Upper lobe of right lung (tissue), 1 donor: Measurements from ENCODE around the gene ST8SIA5. TPM values are rescaled to one million over a fixed set of nuclear protein-coding genes. Genes with fewer than 3 reads are reported as not detected.

ENCODE experiments used
- ATAC-seq: fragments of 200-7000 bp; cut with Tn5 transposase; one replicate; pipeline ENCODE4 v1.9.1; 2020; ENCODE audit warnings: mild to moderate bottlenecking, moderate library complexity
- DNase-seq: peaks from one replicate; pipeline ENCODE4 v3.0.0-alpha.2; 2020
- H3K27ac ChIP-seq: fragments of 200-600 bp; one replicate; pipeline ENCODE4 v1.8.0; 2022
- H3K27me3 ChIP-seq: fragments of 200-600 bp; one replicate; pipeline ENCODE4 v1.8.0; 2022; ENCODE audit warnings: mild to moderate bottlenecking
- H3K36me3 ChIP-seq: fragments of 200-600 bp; one replicate; pipeline ENCODE4 v1.8.0; 2022
- H3K4me1 ChIP-seq: fragments of 200-600 bp; one replicate; pipeline ENCODE4 v1.8.0; 2022
- H3K4me3 ChIP-seq: fragments of 200-600 bp; one replicate; pipeline ENCODE4 v1.8.0; 2022; ENCODE audit warnings: mild to moderate bottlenecking
- H3K9me3 ChIP-seq: fragments of 200-600 bp; one replicate; pipeline ENCODE4 v1.8.0; 2022
- CTCF ChIP-seq: fragments of 200-600 bp; IDR thresholded peaks from one replicate; pipeline ENCODE4 v1.8.0; 2022; ENCODE audit warnings: antibody characterized with exemption
- intact Hi-C: fragments of 100-400 bp; cut with DNase I; formaldehyde crosslinking; loops from one replicate; pipeline ENCODE4 v1.11.0; 2022
- total RNA-seq: library from RNA; stranded (reverse); fragmentation: NEBNext Ultra II Directional; extraction: Animal tissue kit (Norgen Biotek cat#: 25700); gene quantifications from one replicate; pipeline ENCODE4 v1.2.1, GENCODE V29; 2021
- donor health status: DM: no; HTN: yes; CAD: no; lungs with severe emphysema.

ST8SIA5 gene
- total RNA-seq, 1 donor from 2014 or later, result not detected

DNA sequence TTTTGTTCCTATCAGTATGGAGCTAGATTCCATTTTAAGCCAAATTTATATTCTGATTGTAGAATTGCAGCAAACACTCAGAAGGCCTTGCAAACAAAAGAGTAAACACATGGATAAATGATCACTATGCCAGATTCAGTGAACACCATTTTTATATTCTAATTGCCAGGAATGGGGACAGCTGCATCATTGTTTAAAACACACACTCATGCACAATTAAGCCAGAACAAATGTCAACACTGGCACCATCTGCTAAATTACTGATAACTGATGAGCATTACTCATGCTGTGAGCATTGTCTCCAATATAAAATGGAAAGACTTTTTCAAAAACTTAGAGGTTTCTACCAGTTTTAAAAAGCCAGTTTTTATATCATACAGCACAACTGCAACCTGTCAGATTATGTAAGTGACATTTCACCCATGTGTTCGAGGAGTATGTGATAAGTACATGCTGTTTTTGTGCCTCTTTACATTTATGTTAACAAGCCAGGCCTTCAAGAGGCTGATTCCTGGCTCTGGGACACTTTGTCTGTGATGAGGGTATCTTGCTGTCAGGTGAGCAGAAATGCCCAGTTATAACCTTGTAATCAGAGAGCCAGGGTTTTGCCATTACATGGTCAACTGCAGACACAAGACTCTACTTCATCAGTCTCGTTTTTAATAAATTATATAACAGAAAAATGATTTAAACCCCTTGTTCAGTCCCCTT lies 4.4 kb upstream of the ST8SIA5 start:
- Histone ChIP-seq H3K36me3 (no peaks in the 10 kb centered on the region), H3K9me3 (no peaks in the 10 kb centered on the region), H3K4me3 (no peak overlapping the region), H3K27ac (no peak overlapping the region), H3K4me1 (peaks cover 12% of the 10 kb centered on the region), H3K27me3 (peaks cover 46% of the 10 kb centered on the region)
- DNase-seq (no peak), ATAC-seq (no peak)
- TF ChIP-seq CTCF, result no peak
- intact Hi-C loops, result no loop called here

GRCh38 chr18:46759890-46760289 lies 3.0 kb upstream of the ST8SIA5 start:
- intact Hi-C loops, result no loop called here
- no peak overlapping the region for H3K27ac ChIP-seq
- no peak overlapping the region for H3K4me3 ChIP-seq
- peaks cover 12% of the 10 kb centered on the region for H3K4me1 ChIP-seq
- ATAC-seq (no peak), DNase-seq (no peak)
- H3K9me3 ChIP-seq, result no peaks in the 10 kb centered on the region
- peaks cover 57% of the 10 kb centered on the region for H3K27me3 ChIP-seq
- H3K36me3 ChIP-seq, result no peaks in the 10 kb centered on the region
- no peak for TF ChIP-seq CTCF

GRCh38 chr18:46756025-46756558 lies 761 bp downstream of the ST8SIA5 start:
- no peak overlapping the region for H3K27ac ChIP-seq
- no peak for ATAC-seq
- no peaks in the 10 kb centered on the region for H3K36me3 ChIP-seq
- peaks cover 57% of the 10 kb centered on the region for H3K27me3 ChIP-seq
- no peak overlapping the region for H3K4me3 ChIP-seq
- TF ChIP-seq CTCF, result no peak
- H3K4me1 ChIP-seq, result peaks cover 12% of the 10 kb centered on the region
- no peak for DNase-seq
- intact Hi-C loops, result no loop called here
- H3K9me3 ChIP-seq, result no peaks in the 10 kb centered on the region

- ATAC-seq, result no peak
- H3K4me3 ChIP-seq, result no peak overlapping the region
- no peak for TF ChIP-seq CTCF
Observed at GRCh38 chr18:46755315-46756024, 1.4 kb downstream of the ST8SIA5 start.

DNA sequence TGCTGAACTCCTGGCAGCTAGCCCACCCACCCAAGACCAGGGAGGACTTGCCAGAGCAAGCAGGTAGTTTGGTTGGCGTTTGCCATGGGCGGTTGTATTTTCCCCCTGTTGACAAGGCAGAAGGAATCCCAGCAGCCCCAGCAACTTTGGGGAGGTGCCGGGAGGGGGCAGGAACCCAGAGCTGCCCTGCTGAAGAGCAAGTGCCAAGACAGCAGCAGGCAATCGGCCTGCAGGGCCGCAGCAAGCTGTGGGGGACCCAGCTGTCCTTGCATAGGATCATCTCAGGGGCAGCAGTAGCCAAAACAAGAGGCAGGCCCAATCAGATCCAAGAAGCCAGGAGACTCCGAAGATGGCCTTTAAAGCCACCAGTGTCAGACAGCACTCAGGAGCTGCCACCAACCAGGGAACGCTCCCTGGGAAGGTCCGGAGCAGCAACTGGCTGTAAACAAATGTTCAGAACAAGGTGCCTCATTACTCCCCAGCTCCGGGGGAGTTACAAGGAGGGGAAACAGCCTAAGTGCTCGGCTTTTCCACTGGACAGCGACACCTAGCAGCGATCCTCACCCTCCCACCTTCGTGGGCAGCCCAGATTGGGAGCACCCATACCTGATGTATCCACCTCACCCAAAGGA lies 2.1 kb downstream of the ST8SIA5 start:
- H3K27me3 ChIP-seq, result peaks cover 45% of the 10 kb centered on the region
- H3K4me1 ChIP-seq, result peaks cover 12% of the 10 kb centered on the region
- TF ChIP-seq CTCF, result no peak
- no peaks in the 10 kb centered on the region for H3K9me3 ChIP-seq
- no peak overlapping the region for H3K4me3 ChIP-seq
- intact Hi-C loops, result no loop called here
- DNase-seq (no peak), ATAC-seq (no peak)
- no peak overlapping the region for H3K27ac ChIP-seq
- H3K36me3 ChIP-seq, result no peaks in the 10 kb centered on the region

More at GRCh38 chr18:46755315-46756024, 1.4 kb downstream of the ST8SIA5 start:
- no peaks in the 10 kb centered on the region for H3K36me3 ChIP-seq
- no peak overlapping the region for H3K27ac ChIP-seq
- DNase-seq, result no peak
- H3K4me1 ChIP-seq, result peaks cover 12% of the 10 kb centered on the region
- peaks cover 52% of the 10 kb centered on the region for H3K27me3 ChIP-seq
- intact Hi-C loops, result no loop called here
- no peaks in the 10 kb centered on the region for H3K9me3 ChIP-seq
